Endothelial cell of hepatic sinusoid (primary cell): ENCODE measurements around the gene LRRC37A2.
"Not testable (repeated sequence)": the region's sequence is repeated elsewhere in the genome, so short reads cannot be mapped to it uniquely, and the experiment has no call there.

Experiments used
- in situ Hi-C: cut with HindIII; loops from 2 replicates; pipeline ENCODE4 v1.10.0; 2017; ENCODE audit warnings: low sequenced_read_pairs

LRRC37A2 gene

GRCh38 chr17:46512168-46512567 is at the start of gene LRRC37A2:
Gene LRRC37A2 (plus strand): TSS chr17:46512468. CDS start chr17:46512713, 245 bp downstream.
- in situ Hi-C loops: not testable (repeated sequence)

GRCh38 chr17:46467618-46468017 is 44.6 kb upstream of the LRRC37A2 start:
- in situ Hi-C loops: not testable (repeated sequence)

- in situ Hi-C loops: not testable (repeated sequence)
Observed at GRCh38 chr17:46474489-46474888, 37.8 kb upstream of the LRRC37A2 start.

GRCh38 chr17:46475583-46475982 is 36.7 kb upstream of the LRRC37A2 start:
- in situ Hi-C loops: not testable (repeated sequence)

GRCh38 chr17:46478823-46479222 is 33.4 kb upstream of the LRRC37A2 start:
- in situ Hi-C loops: not testable (repeated sequence)

- in situ Hi-C loops: not testable (repeated sequence)
Observed at GRCh38 chr17:46481310-46481709, 31.0 kb upstream of the LRRC37A2 start.

GRCh38 chr17:46492021-46492420 is 20.2 kb upstream of the LRRC37A2 start:
- in situ Hi-C loops: not testable (repeated sequence)

- in situ Hi-C loops: not testable (repeated sequence)
Observed at GRCh38 chr17:46499437-46500139, 12.7 kb upstream of the LRRC37A2 start.

GRCh38 chr17:46505896-46506295 is 6.4 kb upstream of the LRRC37A2 start:
- in situ Hi-C loops: not testable (repeated sequence)

GRCh38 chr17:46534716-46535115 is 22.4 kb downstream of the LRRC37A2 start:
- in situ Hi-C loops: not testable (repeated sequence)

- in situ Hi-C loops: not testable (repeated sequence)
Observed at GRCh38 chr17:46548607-46549006, 36.3 kb downstream of the LRRC37A2 start.

GRCh38 chr17:46559155-46559554 is 46.9 kb downstream of the LRRC37A2 start:
- in situ Hi-C loops: not testable (repeated sequence)

GRCh38 chr17:46560048-46560447 is 47.8 kb downstream of the LRRC37A2 start:
- in situ Hi-C loops: not testable (repeated sequence)

GRCh38 chr17:46566284-46566683 is 54.0 kb downstream of the LRRC37A2 start:
- in situ Hi-C loops: not testable (repeated sequence)

- in situ Hi-C loops: not testable (repeated sequence)
Observed at GRCh38 chr17:46566980-46567379, 54.7 kb downstream of the LRRC37A2 start.

- in situ Hi-C loops: not testable (repeated sequence)
Observed at GRCh38 chr17:46571796-46572195, 59.5 kb downstream of the LRRC37A2 start.

- in situ Hi-C loops: not testable (repeated sequence)
Observed at GRCh38 chr17:46579083-46580075, 67.1 kb downstream of the LRRC37A2 start, which contains the start of gene ARL17A. Gene ARL17A (minus strand): TSS chr17:46579691. CDS start chr17:46576322, 3,369 bp downstream.

- in situ Hi-C loops: not testable (repeated sequence)
Observed at GRCh38 chr17:46580082-46580481, 67.8 kb downstream of the LRRC37A2 start.

- in situ Hi-C loops: not testable (repeated sequence)
Observed at GRCh38 chr17:46585444-46585843, 73.2 kb downstream of the LRRC37A2 start.

- in situ Hi-C loops: not testable (repeated sequence)
Observed at GRCh38 chr17:46590157-46591146, 78.2 kb downstream of the LRRC37A2 start, which contains the start of gene NSF. Gene NSF (plus strand): TSS chr17:46590669. CDS start chr17:46590776, 107 bp downstream.
